Melanocyte of skin (primary cell): ENCODE results near the gene SSMEM1. TPM values are rescaled to one million over a fixed set of nuclear protein-coding genes. Genes with fewer than 3 reads are reported as not detected.

Source experiments
- total RNA-seq, 2 donors: library from RNA; depleted of rRNA; stranded (reverse); fragments of >200 nt; gene quantifications; 2 replicates each; pipeline ENCODE4 v1.2.3, GENCODE V29; 2012

Gene SSMEM1, protein sequence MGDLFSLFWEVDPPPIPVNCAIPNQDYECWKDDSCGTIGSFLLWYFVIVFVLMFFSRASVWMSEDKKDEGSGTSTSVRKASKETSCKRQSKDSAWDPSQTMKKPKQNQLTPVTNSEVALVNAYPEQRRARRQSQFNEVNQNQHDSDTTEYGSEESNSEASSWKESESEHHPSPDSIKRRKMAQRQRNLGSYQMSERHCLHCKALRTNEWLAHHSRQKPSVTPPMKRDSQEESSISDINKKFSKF
- not detected for total RNA-seq

GRCh38 chr7:130207642-130208041 is at the start of gene SSMEM1:
Gene SSMEM1, plus strand, starts transcription at chr7:130207860. Its CDS starts 51 bp downstream, at chr7:130207911.

DNA sequence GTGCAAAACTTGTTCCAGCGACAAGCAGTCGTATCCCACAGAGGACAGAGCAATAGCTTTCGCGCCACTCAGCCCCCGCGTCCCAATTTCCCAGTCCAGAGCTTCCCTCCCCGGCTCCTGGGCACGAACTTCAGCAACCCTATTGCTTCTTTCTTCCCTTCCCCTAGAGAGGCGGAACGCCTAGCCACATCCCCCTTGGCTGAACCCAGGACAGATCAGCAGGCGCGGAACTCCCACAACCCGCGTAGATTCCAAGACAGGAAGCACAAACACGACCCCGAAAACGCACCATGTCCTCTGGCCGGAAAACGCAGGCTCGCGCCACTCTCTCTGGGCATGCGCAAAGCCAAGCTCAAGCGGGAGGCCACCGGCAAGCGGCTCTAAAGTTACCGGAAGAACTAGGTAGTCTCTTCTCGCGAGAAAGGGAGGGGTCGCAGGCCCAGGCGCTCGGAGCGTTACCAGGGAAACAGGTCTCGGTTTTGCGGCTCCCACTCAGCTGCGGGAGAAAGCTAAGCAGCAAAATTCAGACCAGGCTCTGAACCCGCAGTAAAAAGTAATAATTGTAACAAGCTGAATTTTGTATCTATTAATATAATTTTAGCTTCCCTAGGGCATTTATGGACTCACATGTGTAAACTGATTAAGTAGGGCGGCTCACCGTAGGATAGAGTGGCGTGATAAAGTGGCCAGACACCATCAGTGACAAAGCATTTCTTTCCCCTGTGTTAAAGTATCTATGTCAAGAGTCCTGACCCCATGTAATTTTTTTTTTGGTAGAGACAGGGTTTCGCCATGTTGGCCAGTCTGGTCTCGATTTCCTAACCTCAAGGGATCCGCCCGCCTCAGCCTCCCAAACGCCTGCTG is 2.3 kb upstream of the SSMEM1 start, which contains the start of gene TMEM209:
TSS of gene TMEM209 (minus strand) at position 323 of the 864 bp plus-strand sequence. CDS start at position 292, 31 bp downstream.

Other genes starting within 250 kb of the SSMEM1 start
- gene ZC3HC1, start 156.5 kb upstream of the SSMEM1 start, total RNA-seq: 10 to 100 TPM; 23.3 to 24.8 TPM
- 10 to 100 TPM; 23.1 to 33.6 TPM for gene KLHDC10, start 137.3 kb upstream of the SSMEM1 start, total RNA-seq
- gene TMEM209, start 2.5 kb upstream of the SSMEM1 start, total RNA-seq: 10 to 100 TPM; 22.7 to 30.3 TPM
- gene CPA2, start 59.0 kb downstream of the SSMEM1 start, total RNA-seq: not detected
- gene CPA4, start 85.3 kb downstream of the SSMEM1 start, total RNA-seq: under 1 TPM; 0.34 to 0.67 TPM
- not detected for gene CPA5, start 137.0 kb downstream of the SSMEM1 start, total RNA-seq
- not detected for gene CPA1, start 172.6 kb downstream of the SSMEM1 start, total RNA-seq
- gene CEP41, start 233.2 kb downstream of the SSMEM1 start, total RNA-seq: 10 to 100 TPM; 18.6 to 23.0 TPM